ENCODE measurements around the gene MAD1L1. TPM values are rescaled to one million over a fixed set of nuclear protein-coding genes. Genes with fewer than 3 reads are reported as not detected.
A peak's percentile ranks its signal among the peaks of the same experiment; 100 is the strongest.

The MAD1L1 gene
- total and polyA plus RNA-seq, 7 experiments from 2014 or later, result 112 to 314 (median 136) TPM

GRCh38 chr7:1785839-1786238 is 446.9 kb downstream of the MAD1L1 start:
- no peak for DNase-seq
- Histone ChIP-seq H3K9me3 (ENCODE audit: control insufficient read depth in 2 of 3, low read length in 3 of 3) (peaks cover 0 to 7% (median 0%) of the 10 kb centered on the region in 3 experiments), H3K4me3 (ENCODE audit: low read length) (no peak overlapping the region), H3K27me3 (ENCODE audit: control insufficient read depth in 2 of 2, insufficient read depth in 2 of 2, low read length in 2 of 2) (peaks cover 0 to 3% of the 10 kb centered on the region in 2 donors), H3K36me3 (ENCODE audit: control insufficient read depth in 2 of 3, insufficient read depth in 3 of 3, low read length in 3 of 3) (no peaks in the 10 kb centered on the region), H3K4me1 (ENCODE audit: control insufficient read depth in 2 of 2, insufficient read depth in 2 of 2, low read length in 2 of 2) (no peaks in the 10 kb centered on the region), H3K27ac (ENCODE audit: low read depth, low read length) (no peak overlapping the region)
- intact Hi-C loops (cut with micrococcal nuclease), result no loop called here
- H3K27me3 Mint-ChIP-seq, result peaks cover 4 to 20% (median 10%) of the 10 kb centered on the region in 5 donors
- H3K4me1 Mint-ChIP-seq, result peaks cover 0 to 7% (median 0%) of the 10 kb centered on the region in 7 donors
- H3K36me3 Mint-ChIP-seq, result peaks cover 0 to 8% (median 4%) of the 10 kb centered on the region in 5 donors
- peak overlapping the region in 1 of 10 donors; percentile 45 for H3K4me3 Mint-ChIP-seq
- ATAC-seq, result no peak
- H3K27ac Mint-ChIP-seq, result no peak overlapping the region
- POLR2A ChIA-PET, result no interaction called here
- CTCF ChIA-PET, result interaction anchor here (0.6 kb wide), 1 partner anchor 465 kb away, joined by 5 read pairs; no protein-coding TSS in a partner anchor
- H3K9me3 Mint-ChIP-seq, result peaks cover 0 to 19% (median 8%) of the 10 kb centered on the region in 11 donors

GRCh38 chr7:1781369-1781768 is 451.4 kb downstream of the MAD1L1 start:
- H3K9me3 Mint-ChIP-seq, result peaks cover 0 to 33% (median 18%) of the 10 kb centered on the region in 11 donors

GRCh38 chr7:1779445-1779844 is 453.3 kb downstream of the MAD1L1 start:
- Histone ChIP-seq H3K36me3 (ENCODE audit: control insufficient read depth in 2 of 3, insufficient read depth in 3 of 3, low read length in 3 of 3) (no peaks in the 10 kb centered on the region), H3K27me3 (ENCODE audit: control insufficient read depth in 2 of 2, insufficient read depth in 2 of 2, low read length in 2 of 2) (no peaks in the 10 kb centered on the region), H3K9me3 (ENCODE audit: control insufficient read depth in 2 of 3, low read length in 3 of 3) (no peaks in the 10 kb centered on the region), H3K4me3 (ENCODE audit: low read length) (no peak overlapping the region), H3K4me1 (ENCODE audit: control insufficient read depth in 2 of 2, insufficient read depth in 2 of 2, low read length in 2 of 2) (no peaks in the 10 kb centered on the region), H3K27ac (ENCODE audit: low read depth, low read length) (no peak overlapping the region)
- ChIA-PET POLR2A (no interaction called here), CTCF (no interaction called here)
- intact Hi-C loops (cut with micrococcal nuclease), result no loop called here
- no peak for ATAC-seq
- no peak for DNase-seq
- peaks cover 0 to 13% (median 8%) of the 10 kb centered on the region in 5 donors for H3K36me3 Mint-ChIP-seq
- H3K27ac Mint-ChIP-seq, result no peak overlapping the region
- no peak overlapping the region for H3K4me3 Mint-ChIP-seq
- no peaks in the 10 kb centered on the region for H3K4me1 Mint-ChIP-seq
- H3K27me3 Mint-ChIP-seq, result peaks cover 0 to 17% (median 13%) of the 10 kb centered on the region in 5 donors
- H3K9me3 Mint-ChIP-seq, result peaks cover 5 to 33% (median 18%) of the 10 kb centered on the region in 11 donors

More at GRCh38 chr7:1781369-1781768, 451.4 kb downstream of the MAD1L1 start:
- Histone ChIP-seq H3K27me3 (ENCODE audit: control insufficient read depth in 2 of 2, insufficient read depth in 2 of 2, low read length in 2 of 2) (no peaks in the 10 kb centered on the region), H3K4me1 (ENCODE audit: control insufficient read depth in 2 of 2, insufficient read depth in 2 of 2, low read length in 2 of 2) (no peaks in the 10 kb centered on the region), H3K27ac (ENCODE audit: low read depth, low read length) (no peak overlapping the region), H3K36me3 (ENCODE audit: control insufficient read depth in 2 of 3, insufficient read depth in 3 of 3, low read length in 3 of 3) (no peaks in the 10 kb centered on the region), H3K4me3 (ENCODE audit: low read length) (no peak overlapping the region), H3K9me3 (ENCODE audit: control insufficient read depth in 2 of 3, low read length in 3 of 3) (peaks cover 0 to 7% (median 0%) of the 10 kb centered on the region in 3 experiments)
- Mint-ChIP-seq H3K27ac (no peak overlapping the region), H3K4me3 (no peak overlapping the region), H3K4me1 (peaks cover 0 to 7% (median 0%) of the 10 kb centered on the region in 7 donors), H3K36me3 (peaks cover 0 to 11% (median 8%) of the 10 kb centered on the region in 5 donors), H3K27me3 (peaks cover 4 to 14% (median 11%) of the 10 kb centered on the region in 5 donors)
- intact Hi-C loops (cut with micrococcal nuclease), result no loop called here
- CTCF ChIA-PET, result no interaction called here
- no peak for DNase-seq
- ATAC-seq, result no peak
- POLR2A ChIA-PET, result no interaction called here

GRCh38 chr7:1777122-1777521 is 455.6 kb downstream of the MAD1L1 start:
- no peaks in the 10 kb centered on the region for H3K4me1 Mint-ChIP-seq
- H3K36me3 ChIP-seq (ENCODE audit: control insufficient read depth in 2 of 3, insufficient read depth in 3 of 3, low read length in 3 of 3), result no peaks in the 10 kb centered on the region
- H3K4me3 Mint-ChIP-seq, result no peak overlapping the region
- H3K9me3 ChIP-seq (ENCODE audit: control insufficient read depth in 2 of 3, low read length in 3 of 3), result no peaks in the 10 kb centered on the region
- ATAC-seq, result no peak
- no peak for DNase-seq
- no peaks in the 10 kb centered on the region for H3K4me1 ChIP-seq (ENCODE audit: control insufficient read depth in 2 of 2, insufficient read depth in 2 of 2, low read length in 2 of 2)
- H3K27ac Mint-ChIP-seq, result no peak overlapping the region
- POLR2A ChIA-PET, result no interaction called here
- H3K36me3 Mint-ChIP-seq, result peaks cover 4 to 19% (median 8%) of the 10 kb centered on the region in 5 donors
- peaks cover 5 to 48% (median 26%) of the 10 kb centered on the region in 11 donors for H3K9me3 Mint-ChIP-seq
- H3K27me3 Mint-ChIP-seq, result peaks cover 0 to 17% (median 13%) of the 10 kb centered on the region in 5 donors
- no peaks in the 10 kb centered on the region for H3K27me3 ChIP-seq (ENCODE audit: control insufficient read depth in 2 of 2, insufficient read depth in 2 of 2, low read length in 2 of 2)
- no peak overlapping the region for H3K27ac ChIP-seq (ENCODE audit: low read depth, low read length)
- intact Hi-C loops (cut with micrococcal nuclease), result no loop called here
- CTCF ChIA-PET, result no interaction called here
- no peak overlapping the region for H3K4me3 ChIP-seq (ENCODE audit: low read length)

- no peak for DNase-seq
- ATAC-seq, result no peak
- no peak overlapping the region for H3K4me3 ChIP-seq (ENCODE audit: low read length)
- H3K4me1 ChIP-seq (ENCODE audit: control insufficient read depth in 2 of 2, insufficient read depth in 2 of 2, low read length in 2 of 2), result no peaks in the 10 kb centered on the region
- peaks cover 5 to 48% (median 26%) of the 10 kb centered on the region in 11 donors for H3K9me3 Mint-ChIP-seq
- H3K36me3 ChIP-seq (ENCODE audit: control insufficient read depth in 2 of 3, insufficient read depth in 3 of 3, low read length in 3 of 3), result no peaks in the 10 kb centered on the region
- peaks cover 0 to 17% (median 13%) of the 10 kb centered on the region in 5 donors for H3K27me3 Mint-ChIP-seq
- intact Hi-C loops (cut with micrococcal nuclease), result no loop called here
- H3K4me3 Mint-ChIP-seq, result no peak overlapping the region
- H3K36me3 Mint-ChIP-seq, result peaks cover 4 to 19% (median 8%) of the 10 kb centered on the region in 5 donors
- no peaks in the 10 kb centered on the region for H3K4me1 Mint-ChIP-seq
- no peak overlapping the region for H3K27ac Mint-ChIP-seq
- CTCF ChIA-PET, result no interaction called here
- H3K27me3 ChIP-seq (ENCODE audit: control insufficient read depth in 2 of 2, insufficient read depth in 2 of 2, low read length in 2 of 2), result no peaks in the 10 kb centered on the region
- POLR2A ChIA-PET, result no interaction called here
- no peak overlapping the region for H3K27ac ChIP-seq (ENCODE audit: low read depth, low read length)
- H3K9me3 ChIP-seq (ENCODE audit: control insufficient read depth in 2 of 3, low read length in 3 of 3), result no peaks in the 10 kb centered on the region
These were observed 457.4 kb downstream of the MAD1L1 start for GRCh38 chr7:1775389-1775788.

GRCh38 chr7:1770331-1770730 is 462.4 kb downstream of the MAD1L1 start:
- H3K36me3 ChIP-seq (ENCODE audit: control insufficient read depth in 2 of 3, insufficient read depth in 3 of 3, low read length in 3 of 3), result no peaks in the 10 kb centered on the region
- no peaks in the 10 kb centered on the region for H3K4me1 ChIP-seq (ENCODE audit: control insufficient read depth in 2 of 2, insufficient read depth in 2 of 2, low read length in 2 of 2)
- no peaks in the 10 kb centered on the region for H3K27me3 ChIP-seq (ENCODE audit: control insufficient read depth in 2 of 2, insufficient read depth in 2 of 2, low read length in 2 of 2)
- peaks cover under 1 to 22% (median 11%) of the 10 kb centered on the region in 11 donors for H3K9me3 Mint-ChIP-seq
- H3K27ac Mint-ChIP-seq, result no peak overlapping the region
- ATAC-seq (no peak), DNase-seq (no peak)
- ChIA-PET POLR2A (no interaction called here), CTCF (no interaction called here)
- no peak overlapping the region for H3K4me3 Mint-ChIP-seq
- H3K36me3 Mint-ChIP-seq, result peaks cover 0 to 6% (median 2%) of the 10 kb centered on the region in 5 donors
- H3K27me3 Mint-ChIP-seq, result peaks cover 0 to 5% (median 3%) of the 10 kb centered on the region in 5 donors
- no peak overlapping the region for H3K27ac ChIP-seq (ENCODE audit: low read depth, low read length)
- intact Hi-C loops (cut with micrococcal nuclease), result no loop called here
- no peaks in the 10 kb centered on the region for H3K4me1 Mint-ChIP-seq
- no peaks in the 10 kb centered on the region for H3K9me3 ChIP-seq (ENCODE audit: control insufficient read depth in 2 of 3, low read length in 3 of 3)
- no peak overlapping the region for H3K4me3 ChIP-seq (ENCODE audit: low read length)
